CD4-positive, alpha-beta T cell treated with Interleukin-4 for 4 hours (primary cell): ENCODE data around the gene KRT83.
"Not testable (repeated sequence)": the region's sequence is repeated elsewhere in the genome, so short reads cannot be mapped to it uniquely, and the experiment has no call there.

Experiments used
- DNase-seq: peaks from one replicate; pipeline ENCODE4 v3.0.0-alpha.2; 2020

KRT83 gene

DNA sequence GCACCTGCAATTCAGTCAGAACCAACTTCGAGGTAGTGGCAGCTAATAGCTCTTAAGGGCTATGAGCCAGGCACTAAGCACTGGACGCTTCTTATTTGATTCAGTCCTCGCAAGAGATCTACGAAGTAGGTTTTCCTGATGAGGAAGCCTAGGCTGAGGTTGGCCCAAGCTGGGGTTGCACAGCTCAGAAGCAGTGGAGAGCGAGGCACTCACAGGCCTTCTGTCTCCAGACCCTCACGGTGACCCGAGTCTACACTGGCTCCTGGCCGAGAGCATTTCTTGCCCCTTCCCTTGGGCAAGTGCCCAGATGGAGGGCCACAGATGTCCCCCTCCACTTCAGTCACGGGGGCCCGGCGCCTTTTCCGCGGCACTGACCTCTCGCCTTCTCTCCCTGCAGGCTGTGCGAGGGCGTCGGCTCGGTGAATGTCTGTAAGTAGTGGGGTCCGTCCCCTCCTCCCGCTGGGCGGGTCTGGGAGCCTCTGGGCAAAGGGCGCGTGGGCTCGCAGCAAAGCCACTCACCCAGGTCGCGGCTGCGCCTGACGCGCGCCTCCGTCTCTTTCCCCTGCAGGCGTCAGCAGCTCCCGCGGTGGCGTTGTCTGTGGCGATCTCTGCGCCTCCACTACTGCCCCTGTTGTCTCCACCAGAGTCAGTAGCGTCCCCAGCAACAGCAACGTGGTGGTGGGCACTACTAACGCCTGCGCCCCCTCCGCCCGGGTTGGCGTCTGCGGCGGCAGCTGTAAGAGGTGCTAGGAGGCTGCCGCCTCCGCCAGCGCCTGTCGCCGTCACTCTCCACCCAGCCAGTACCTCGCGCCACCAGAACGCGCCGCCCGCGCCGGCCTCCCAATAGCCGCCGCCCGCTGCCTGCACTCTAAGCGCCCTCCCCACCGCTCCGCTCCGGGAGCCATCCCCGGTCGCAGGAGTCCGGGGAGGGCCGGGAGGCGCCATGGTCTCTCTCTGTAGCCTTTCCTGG lies 13.1 kb downstream of the KRT83 start:
- DNase-seq, result no peak

DNA sequence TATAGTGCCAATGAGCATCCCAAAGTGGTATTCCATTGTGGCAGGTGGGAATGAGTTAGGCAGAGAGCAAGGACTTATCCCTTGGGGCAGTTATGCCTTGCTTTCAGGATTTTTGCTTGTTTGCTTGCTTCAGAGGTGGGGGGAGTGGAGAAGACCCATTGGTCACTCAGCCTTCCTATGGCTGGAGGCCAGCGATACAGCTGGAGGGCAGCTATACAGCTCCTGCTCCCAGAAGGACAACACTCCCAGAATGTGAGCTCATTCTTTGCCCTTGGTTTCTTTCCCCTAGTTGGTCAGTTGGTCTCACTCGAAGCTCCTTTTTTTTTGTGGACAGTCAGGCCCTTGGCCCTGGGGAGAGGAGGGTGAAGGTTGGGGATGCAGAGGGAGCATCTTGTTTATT lies 14.5 kb downstream of the KRT83 start:
- no peak for DNase-seq

DNA sequence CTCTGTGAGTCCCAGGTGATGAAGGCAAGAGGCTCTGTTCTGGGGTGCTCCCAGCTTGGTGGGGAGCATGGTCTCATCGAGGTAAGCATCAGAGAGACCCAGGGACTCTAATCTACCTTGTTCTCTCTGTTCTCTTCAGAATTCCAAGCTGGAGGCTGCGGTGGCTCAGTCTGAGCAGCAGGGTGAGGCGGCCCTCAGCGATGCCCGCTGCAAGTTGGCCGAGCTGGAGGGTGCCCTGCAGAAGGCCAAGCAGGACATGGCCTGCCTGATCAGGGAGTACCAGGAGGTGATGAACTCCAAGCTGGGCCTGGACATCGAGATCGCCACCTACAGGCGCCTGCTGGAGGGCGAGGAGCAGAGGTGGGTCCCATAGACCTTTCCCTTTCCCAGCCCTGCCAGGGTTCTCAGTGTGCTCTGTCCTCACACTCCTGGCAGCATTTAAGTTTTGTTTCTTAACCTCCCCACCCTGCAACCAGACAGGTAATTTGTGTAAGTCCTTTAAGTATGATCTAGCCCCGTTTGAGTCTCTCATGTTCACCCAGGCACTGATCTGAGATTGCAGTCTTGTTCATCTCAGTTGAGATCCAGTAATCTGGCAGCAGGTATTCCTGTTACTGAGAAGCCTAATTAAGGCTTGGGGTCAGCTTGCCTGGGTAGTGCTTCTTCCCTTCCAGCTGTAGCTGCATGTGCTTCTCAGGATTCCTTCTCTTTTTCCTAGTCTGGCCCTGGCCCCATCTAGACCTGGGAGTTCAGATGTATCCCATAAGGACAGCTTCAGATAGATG lies 15.1 kb downstream of the KRT83 start:
- no peak for DNase-seq

DNA sequence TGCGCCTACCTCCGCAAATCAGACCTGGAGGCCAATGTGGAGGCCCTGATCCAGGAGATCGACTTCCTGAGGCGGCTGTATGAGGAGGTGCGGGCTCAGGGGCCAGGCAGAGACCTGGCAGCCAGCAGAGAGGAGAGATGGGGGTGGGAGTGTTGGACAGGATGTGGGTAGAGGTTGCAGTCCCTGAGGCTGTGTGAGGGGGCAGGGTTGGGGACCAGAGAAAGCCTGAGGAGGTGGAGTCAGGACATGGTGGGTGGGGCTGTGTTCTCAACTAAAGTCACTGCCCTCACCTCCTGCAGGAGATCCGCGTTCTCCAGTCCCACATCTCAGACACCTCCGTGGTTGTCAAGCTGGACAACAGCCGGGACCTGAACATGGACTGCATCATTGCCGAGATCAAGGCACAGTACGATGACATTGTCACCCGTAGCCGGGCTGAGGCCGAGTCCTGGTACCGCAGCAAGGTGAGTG lies 16.2 kb downstream of the KRT83 start:
- DNase-seq, result not testable (repeated sequence)

DNA sequence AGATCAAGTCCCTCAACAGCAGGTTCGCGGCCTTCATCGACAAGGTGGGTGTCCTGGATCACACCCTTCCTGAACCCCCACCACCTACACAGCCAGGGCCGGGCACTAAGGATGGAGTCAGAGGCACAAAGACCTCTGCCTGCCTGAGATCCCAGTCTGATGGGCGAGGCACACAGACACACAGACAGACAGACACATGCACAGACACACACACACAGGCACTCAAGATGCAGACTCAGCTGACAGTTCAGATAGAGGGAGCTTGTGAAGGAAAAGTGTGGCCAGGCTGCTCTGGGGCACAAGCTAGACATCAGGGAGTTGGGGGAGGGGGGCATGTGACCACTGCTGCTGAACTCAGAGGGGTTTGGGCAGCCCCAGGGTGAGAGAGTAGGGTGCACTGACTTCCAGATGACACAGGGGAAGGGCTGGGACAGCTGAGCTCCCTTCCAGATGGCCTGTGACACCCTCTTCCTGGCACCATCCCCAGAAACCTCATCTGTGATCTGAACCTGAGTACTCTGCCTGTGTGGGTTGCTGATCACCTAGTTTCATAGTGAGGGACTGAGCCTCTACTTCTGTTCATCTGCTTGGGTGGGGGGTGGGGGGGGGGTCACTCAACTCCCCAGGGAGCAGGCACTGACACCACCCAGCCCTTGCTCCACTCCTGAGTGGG lies 18.8 kb downstream of the KRT83 start:
- DNase-seq, result not testable (repeated sequence)

DNA sequence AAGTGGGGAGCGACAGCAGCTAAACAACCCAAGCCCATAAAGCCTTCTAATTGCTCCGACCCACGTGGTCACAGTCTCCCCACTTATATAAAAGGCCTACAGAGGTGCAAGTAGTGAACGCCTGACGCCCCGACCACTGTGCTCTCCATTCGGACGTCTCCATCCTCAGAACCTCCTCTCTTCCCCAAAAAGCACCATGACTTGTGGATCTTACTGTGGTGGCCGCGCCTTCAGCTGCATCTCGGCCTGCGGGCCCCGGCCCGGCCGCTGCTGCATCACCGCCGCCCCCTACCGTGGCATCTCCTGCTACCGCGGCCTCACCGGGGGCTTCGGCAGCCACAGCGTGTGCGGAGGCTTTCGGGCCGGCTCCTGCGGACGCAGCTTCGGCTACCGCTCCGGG lies 19.5 kb downstream of the KRT83 start:
- not testable (repeated sequence) for DNase-seq

DNA sequence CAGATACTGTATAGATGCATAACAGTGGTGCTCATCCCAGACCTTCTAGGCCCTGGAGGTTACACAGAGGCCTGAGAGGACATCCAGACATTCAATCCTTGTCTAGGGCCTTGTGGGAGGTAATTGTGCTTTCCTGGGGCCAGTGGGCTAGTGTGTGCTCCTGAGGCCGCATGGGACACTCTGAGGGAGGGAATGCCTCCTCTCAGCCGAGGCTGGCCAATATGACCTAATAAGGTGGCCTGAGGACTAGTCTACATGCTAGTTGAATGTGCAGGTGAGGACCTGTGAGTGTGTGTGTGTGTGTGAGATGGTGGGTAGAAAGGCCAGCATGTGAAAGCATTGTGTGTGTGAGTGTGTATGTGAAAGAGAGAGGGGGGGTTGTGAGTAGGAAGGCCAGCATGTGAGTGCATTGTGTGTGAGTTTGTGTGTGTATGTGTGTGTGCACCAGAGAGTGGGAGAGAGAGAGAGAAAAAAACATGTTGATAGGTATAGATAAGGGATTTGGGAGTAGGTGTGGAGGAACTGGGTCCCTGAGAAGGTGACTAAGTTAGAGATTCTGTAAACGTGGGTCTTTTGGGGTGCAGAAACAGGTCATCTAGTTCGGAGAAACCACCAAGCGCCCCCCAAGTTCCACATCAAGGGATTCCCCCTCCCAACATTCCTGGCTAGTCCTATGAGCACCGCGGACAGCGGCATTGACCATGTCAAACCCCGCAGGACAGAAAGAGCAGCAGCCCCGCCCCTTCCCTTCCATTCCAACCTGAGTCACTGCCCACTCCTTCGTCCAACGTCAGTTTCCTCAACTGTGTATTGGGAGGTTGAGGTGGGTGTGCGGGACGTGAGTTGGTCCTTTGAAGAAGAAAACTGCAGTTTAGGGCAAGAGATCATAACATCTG lies 20.2 kb downstream of the KRT83 start:
- DNase-seq, result no peak

DNA sequence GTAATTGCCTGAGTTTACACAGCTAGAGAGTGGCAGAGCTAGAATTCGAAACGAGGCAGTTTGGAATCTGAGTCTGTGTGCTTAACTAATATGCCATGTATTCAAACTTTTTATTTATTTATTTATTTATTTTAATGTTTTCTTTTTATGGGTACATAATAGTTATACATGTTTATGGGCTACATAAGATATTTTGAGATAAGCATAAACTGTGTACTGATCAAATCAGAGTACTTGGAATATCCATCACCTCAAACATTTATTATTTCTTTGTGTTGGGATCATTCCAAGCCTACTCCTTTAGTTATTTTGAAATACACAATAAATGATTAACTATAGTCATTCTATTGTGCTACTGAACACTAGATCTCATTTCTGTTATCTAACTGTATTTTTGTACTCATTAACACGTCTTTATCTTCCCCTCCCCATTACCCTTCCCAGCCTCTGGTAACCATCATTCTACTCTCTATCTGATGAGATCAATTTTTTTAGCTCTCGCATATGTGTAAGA lies 22.5 kb downstream of the KRT83 start:
- no peak for DNase-seq

DNA sequence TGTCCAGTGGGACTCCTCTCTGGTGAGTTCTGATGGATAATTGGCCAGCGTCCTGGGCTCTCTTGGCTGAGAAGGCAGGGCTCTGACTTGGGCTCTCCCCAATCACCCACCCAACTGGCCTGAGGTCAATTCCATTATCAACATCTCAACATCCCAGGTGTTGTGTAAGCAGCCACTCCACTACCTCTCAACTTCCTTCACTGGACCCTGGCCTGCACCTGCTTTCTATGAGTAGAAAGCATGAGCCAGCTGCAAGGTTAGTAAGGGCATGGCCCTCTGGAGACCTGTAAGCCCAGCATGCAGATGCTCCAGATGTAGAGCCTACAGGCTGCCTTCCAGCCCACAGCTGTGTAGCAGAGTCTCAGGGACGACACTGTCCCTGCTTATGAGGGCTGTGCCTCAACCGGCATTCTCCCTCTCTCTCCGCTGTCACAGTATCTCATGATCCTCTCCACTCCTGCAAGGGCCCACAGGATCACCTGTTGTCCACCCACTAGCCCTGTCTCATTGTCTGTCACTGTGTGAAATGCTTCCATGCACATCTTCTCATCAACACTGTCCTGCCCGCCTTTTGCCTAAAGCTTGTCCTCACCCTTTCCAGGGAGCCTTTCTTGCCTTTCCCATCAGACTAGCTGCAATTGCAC lies 24.5 kb downstream of the KRT83 start:
- DNase-seq, result no peak

DNA sequence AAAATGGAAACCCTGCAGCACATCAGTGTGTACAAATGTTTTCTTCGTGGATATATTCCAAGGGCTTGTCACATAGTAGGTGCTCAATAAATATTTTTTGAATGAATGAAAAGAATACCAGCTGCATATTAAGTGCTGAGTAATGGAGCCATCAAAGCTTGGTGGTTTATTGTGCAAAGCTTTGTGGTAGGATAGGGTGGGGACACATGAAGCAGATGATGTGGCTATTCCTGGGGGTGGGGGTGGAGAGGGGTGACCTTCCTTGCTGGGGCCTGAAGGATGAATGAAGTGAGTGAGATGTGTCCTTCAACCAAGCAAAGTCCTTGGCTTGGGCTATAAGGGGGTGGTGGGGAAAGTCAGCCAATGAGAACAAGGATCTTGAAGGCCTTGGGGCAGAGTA lies 25.5 kb downstream of the KRT83 start:
- DNase-seq, result no peak

DNA sequence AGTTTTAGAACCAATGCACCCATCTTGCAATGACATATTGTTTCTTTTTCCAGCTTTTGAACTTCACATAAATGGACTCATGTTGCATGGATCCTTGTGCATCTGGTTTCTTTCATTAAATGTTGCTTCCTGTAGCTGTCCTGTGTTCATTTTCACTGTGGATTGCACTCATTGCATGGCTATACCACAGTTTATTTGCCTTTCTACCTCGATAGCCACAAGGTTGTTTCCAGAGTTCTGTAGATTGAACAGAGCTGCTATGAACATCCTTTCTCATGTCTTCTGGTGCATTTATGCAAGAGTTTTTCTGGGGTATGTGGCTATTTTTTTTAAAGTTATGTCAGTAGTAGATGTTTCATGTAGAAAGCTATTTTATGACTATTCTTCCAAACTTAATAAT lies 26.4 kb downstream of the KRT83 start:
- DNase-seq, result no peak

DNA sequence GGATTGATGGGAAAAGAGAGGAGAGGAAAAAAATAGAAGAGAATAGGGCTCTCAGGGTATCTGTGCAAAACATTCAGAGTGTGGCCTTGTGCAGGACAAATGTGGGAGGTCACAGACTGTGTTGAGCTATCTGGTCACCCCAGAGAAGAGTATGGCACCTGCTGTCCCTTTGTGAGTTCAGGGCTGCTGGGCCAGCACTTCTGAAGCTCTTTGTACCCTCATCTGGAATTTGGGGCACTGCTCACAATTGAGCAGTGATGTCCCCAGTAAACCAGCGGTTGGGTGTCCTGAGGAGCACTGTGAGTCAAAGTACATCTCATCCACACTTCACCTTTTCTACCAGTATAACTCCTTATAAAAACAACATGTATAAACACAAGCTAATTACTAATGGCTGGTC lies 27.3 kb downstream of the KRT83 start:
- no peak for DNase-seq

DNA sequence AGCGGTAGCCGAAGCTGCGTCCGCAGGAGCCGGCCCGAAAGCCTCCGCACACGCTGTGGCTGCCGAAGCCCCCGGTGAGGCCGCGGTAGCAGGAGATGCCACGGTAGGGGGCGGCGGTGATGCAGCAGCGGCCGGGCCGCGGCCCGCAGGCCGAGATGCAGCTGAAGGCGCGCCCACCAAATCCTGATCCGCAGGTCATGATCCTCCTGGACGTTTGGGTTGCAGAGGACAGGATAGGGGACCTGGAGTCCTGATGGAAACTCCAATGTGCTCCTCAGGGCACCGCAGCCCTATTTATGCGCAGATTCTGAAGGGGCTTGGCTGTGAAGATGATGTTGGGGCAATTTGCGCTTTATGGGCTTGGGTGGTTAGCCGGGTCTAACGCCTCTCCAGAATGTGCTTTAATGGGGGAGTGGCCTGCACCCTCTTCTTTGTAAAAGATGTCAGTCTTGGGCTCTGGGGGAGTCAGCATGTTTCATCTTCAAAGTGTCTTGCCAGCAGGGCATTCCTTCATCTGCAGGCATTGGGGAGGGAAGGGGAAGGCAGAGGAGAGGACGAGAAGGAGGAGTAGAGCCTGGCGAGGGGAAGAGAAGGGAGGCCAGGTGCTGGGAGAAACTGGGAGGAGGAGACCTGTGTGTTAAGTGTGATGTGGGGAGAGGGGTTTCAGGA lies 29.8 kb downstream of the KRT83 start, which contains the start of gene KRT81:
TSS of gene KRT81 (minus strand) at position 268 of the 669 bp plus-strand sequence. CDS start at position 199, 69 bp downstream.
- DNase-seq, result no peak

DNA sequence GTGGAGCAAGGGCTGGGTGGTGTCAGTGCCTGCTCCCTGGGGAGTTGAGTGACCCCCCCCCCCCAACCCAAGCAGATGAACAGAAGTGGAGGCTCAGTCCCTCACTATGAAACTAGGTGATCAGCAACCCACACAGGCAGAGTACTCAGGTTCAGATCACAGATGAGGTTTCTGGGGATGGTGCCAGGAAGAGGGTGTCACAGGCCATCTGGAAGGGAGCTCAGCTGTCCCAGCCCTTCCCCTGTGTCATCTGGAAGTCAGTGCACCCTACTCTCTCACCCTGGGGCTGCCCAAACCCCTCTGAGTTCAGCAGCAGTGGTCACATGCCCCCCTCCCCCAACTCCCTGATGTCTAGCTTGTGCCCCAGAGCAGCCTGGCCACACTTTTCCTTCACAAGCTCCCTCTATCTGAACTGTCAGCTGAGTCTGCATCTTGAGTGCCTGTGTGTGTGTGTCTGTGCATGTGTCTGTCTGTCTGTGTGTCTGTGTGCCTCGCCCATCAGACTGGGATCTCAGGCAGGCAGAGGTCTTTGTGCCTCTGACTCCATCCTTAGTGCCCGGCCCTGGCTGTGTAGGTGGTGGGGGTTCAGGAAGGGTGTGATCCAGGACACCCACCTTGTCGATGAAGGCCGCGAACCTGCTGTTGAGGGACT lies 30.6 kb downstream of the KRT83 start:
- DNase-seq, result not testable (repeated sequence)

DNA sequence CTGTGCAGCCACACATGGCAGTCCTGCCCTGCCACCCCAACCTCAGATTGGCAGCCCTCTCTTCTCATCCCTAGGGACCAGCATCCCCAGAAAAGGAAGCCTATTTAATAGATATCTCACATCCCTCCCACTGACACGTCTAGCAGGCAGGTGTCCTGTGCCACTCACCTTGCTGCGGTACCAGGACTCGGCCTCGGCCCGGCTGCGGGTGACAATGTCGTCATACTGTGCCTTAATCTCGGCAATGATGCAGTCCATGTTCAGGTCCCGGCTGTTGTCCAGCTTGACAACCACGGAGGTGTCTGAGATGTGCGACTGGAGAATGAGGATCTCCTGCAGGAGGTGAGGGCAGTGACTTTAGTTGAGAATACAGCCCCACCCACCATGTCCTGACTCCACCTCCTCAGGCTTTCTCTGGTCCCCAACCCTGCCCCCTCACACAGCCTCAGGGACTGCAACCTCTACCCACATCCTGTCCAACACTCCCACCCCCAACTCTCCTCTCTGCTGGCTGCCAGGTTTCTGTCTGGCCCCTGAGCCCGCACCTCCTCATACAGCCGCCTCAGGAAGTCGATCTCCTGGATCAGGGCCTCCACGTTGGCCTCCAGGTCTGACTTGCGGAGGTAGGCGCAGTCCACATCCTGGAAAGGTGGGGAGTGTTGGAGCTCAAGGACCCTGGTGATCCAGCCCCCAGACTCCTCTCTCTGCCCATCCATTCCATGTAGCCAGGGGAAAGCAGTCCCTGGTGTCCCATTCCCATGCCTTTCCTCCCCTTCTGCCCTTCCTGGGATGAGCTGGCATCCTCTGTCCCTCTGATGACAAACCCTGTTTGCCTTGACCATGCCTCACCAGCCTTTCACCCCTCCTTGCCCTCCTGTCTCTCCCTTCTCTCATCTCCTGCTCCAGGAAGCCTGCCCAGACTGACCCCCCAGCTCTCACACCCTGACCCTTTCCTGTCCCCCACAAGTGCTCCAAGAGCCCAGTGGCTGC lies 33.1 kb downstream of the KRT83 start:
- not testable (repeated sequence) for DNase-seq

DNA sequence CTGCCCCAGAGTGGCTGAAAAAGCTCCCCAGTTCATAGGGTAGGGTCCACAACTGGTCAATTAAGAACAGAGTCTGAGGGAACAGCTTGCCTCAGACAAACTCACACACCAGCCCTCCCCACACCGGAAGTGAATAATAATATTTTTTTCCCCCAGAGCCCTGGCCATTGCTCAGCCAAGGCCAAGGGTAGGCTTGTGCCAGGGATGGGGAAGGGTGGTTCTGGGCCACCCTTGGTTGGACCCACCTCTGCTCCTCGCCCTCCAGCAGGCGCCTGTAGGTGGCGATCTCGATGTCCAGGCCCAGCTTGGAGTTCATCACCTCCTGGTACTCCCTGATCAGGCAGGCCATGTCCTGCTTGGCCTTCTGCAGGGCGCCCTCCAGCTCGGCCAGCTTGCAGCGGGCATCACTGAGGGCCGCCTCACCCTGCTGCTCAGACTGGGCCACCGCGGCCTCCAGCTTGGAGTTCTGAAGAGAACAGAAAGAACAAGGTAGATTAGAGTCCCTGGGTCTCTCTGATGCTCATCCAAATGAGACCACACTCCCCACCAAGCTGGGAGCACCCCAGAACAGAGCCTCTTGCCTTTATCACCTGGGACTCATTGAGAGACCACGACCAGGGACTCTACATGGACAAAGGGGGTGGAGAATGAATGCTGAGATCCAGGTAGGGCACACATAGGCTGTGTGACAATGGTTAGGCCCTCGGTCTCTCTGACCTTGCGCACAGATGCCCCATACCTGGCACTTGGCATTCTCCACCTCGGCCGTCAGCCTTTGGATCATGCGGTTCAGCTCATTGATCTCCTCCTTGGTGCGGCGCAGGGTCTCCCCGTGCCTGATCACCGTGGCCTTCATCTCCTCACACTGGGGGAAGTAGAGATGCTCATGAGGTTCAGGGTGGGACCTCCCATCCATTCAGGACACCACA lies 34.1 kb downstream of the KRT83 start:
- DNase-seq, result not testable (repeated sequence)

DNA sequence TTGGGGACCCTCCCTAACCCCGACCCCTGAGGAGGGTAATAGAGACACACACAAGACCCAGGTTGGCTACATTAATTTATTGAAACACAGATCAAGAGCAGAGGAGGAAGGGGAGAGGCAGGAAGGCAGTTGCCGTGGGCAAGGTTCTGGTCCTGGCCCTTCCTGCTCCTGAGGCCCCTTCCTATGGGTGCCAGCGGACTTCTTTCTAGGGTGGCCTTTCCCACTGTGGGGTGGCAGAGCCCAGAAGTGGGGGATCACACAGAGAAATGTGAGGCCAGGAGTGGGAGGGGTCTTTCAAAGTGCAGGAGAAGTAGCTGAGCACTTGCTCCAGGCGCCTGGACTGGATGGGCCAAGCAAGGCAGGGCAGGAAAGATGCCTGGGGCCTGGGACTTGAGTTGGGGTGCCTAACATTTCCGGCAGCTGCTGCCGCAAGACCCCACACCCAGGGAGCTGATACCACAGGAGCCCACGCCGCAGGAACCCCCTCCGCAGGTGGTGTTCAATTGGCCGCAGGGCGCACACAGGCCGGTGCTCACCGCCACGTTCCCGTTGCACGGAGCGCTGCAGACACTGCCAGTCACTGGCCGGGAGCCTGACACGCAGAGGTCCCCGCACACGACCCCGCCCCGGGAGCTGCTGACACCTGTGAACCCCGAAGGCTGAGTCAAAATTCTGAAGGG lies 35.2 kb downstream of the KRT83 start:
- DNase-seq, result no peak
